ENCODE data around the gene TIGD3. TPM values are rescaled to one million over a fixed set of nuclear protein-coding genes. Genes with fewer than 3 reads are reported as not detected.

The TIGD3 gene
- total RNA-seq, 1 experiment from 2014 or later: 3.0 TPM

GRCh38 chr11:65384301-65384889, 29.8 kb downstream of the TIGD3 start:
- H3K4me3 ChIP-seq (ENCODE audit: low read depth, low read length): no peak overlapping the region
- POLR2A ChIA-PET: no interaction called here
- Mint-ChIP-seq H3K36me3 (ENCODE audit: insufficient read depth, unreplicated experiment) (peaks cover 19% of the 10 kb centered on the region), H3K27me3 (ENCODE audit: insufficient read depth, unreplicated experiment) (no peaks in the 10 kb centered on the region), H3K27ac (ENCODE audit: unreplicated experiment) (peak overlapping the region; percentile 90), H3K4me1 (ENCODE audit: low read depth, unreplicated experiment) (peaks cover 28% of the 10 kb centered on the region), H3K4me3 (ENCODE audit: unreplicated experiment) (peak overlapping the region; percentile 27), H3K9me3 (ENCODE audit: unreplicated experiment) (no peaks in the 10 kb centered on the region)
- peaks cover 44% of the 10 kb centered on the region for H3K4me1 ChIP-seq
- no TSS peak for BruUV-seq (replicated peaks)
- H3K9me3 ChIP-seq: no peaks in the 10 kb centered on the region
- intact Hi-C loops (cut with micrococcal nuclease; ENCODE audit: unreplicated experiment): no loop called here
- no peaks in the 10 kb centered on the region for H3K27me3 ChIP-seq (replicated peaks; ENCODE audit: control insufficient read depth, insufficient read depth, low read length)
- TF ChIP-seq CTCF (IDR thresholded peaks at IDR 0.05; ENCODE audit: insufficient read depth in 1 of 2, low read depth in 1 of 2, low read length in 1 of 2, severe bottlenecking in 1 of 2, unreplicated experiment in 1 of 2): no peak
- CTCF ChIA-PET: no interaction called here
- no peak for DNase-seq
- H3K36me3 ChIP-seq (ENCODE audit: control insufficient read depth, insufficient read depth, low read length): no peaks in the 10 kb centered on the region; the same call in 1 of the 2 replicates

GRCh38 chr11:65386307-65387140, 32.0 kb downstream of the TIGD3 start, which contains the start of gene FRMD8:
FRMD8 (plus strand) TSS chr11:65386637; CDS start chr11:65387037, 400 bp downstream.
- H3K4me3 ChIP-seq (ENCODE audit: low read depth, low read length): peak within 1 kb of the TSS; percentile 95
- ChIA-PET CTCF (interaction anchor here (0.6 to 0.9 kb wide), 2 partner anchors 15 to 118 kb away, joined by 3 to 5 read pairs; no protein-coding TSS in a partner anchor), POLR2A (interaction anchor here (0.5 to 2.0 kb wide), 5 partner anchors 15 to 139 kb away, joined by 4 to 13 read pairs (median 7); partner anchors contain the start of genes NEAT1 and SCYL1)
- H3K4me3 Mint-ChIP-seq (ENCODE audit: unreplicated experiment): peak within 1 kb of the TSS; percentile 89
- TSS peak; percentile 74 for BruUV-seq (replicated peaks)
- intact Hi-C loops (cut with micrococcal nuclease; ENCODE audit: unreplicated experiment): no loop called here
- H3K27ac Mint-ChIP-seq (ENCODE audit: unreplicated experiment): peak within 1 kb of the TSS; percentile 81
- no peaks in the 10 kb centered on the region for H3K9me3 Mint-ChIP-seq (ENCODE audit: unreplicated experiment)
- H3K27me3 ChIP-seq (replicated peaks; ENCODE audit: control insufficient read depth, insufficient read depth, low read length): no peaks in the 10 kb centered on the region
- no peak for TF ChIP-seq CTCF (IDR thresholded peaks at IDR 0.05; ENCODE audit: insufficient read depth in 1 of 2, low read depth in 1 of 2, low read length in 1 of 2, severe bottlenecking in 1 of 2, unreplicated experiment in 1 of 2)
- no peaks in the 10 kb centered on the region for H3K27me3 Mint-ChIP-seq (ENCODE audit: insufficient read depth, unreplicated experiment)
- peaks cover 21% of the 10 kb centered on the region for H3K4me1 Mint-ChIP-seq (ENCODE audit: low read depth, unreplicated experiment)
- H3K36me3 ChIP-seq (ENCODE audit: control insufficient read depth, insufficient read depth, low read length): no peaks in the 10 kb centered on the region; the same call in 1 of the 2 replicates
- peaks cover 27% of the 10 kb centered on the region for H3K36me3 Mint-ChIP-seq (ENCODE audit: insufficient read depth, unreplicated experiment)
- peaks cover 25% of the 10 kb centered on the region for H3K4me1 ChIP-seq
- H3K9me3 ChIP-seq: no peaks in the 10 kb centered on the region
- peak; percentile 85 to 93 for DNase-seq

- CTCF ChIA-PET: no interaction called here
These were observed 34.2 kb downstream of the TIGD3 start for GRCh38 chr11:65388731-65389130.

More at GRCh38 chr11:65388731-65389130, 34.2 kb downstream of the TIGD3 start:
- Histone ChIP-seq H3K4me1 (peaks cover 15% of the 10 kb centered on the region), H3K4me3 (ENCODE audit: low read depth, low read length) (no peak overlapping the region), H3K36me3 (ENCODE audit: control insufficient read depth, insufficient read depth, low read length) (no peaks in the 10 kb centered on the region; the same call in 1 of the 2 replicates), H3K9me3 (no peaks in the 10 kb centered on the region), H3K27me3 (replicated peaks; ENCODE audit: control insufficient read depth, insufficient read depth, low read length) (no peaks in the 10 kb centered on the region)
- no peaks in the 10 kb centered on the region for H3K9me3 Mint-ChIP-seq (ENCODE audit: unreplicated experiment)
- intact Hi-C loops (cut with micrococcal nuclease; ENCODE audit: unreplicated experiment): no loop called here
- POLR2A ChIA-PET: no interaction called here
- no peaks in the 10 kb centered on the region for H3K27me3 Mint-ChIP-seq (ENCODE audit: insufficient read depth, unreplicated experiment)
- BruUV-seq (replicated peaks): no TSS peak
- H3K4me3 Mint-ChIP-seq (ENCODE audit: unreplicated experiment): peak overlapping the region; percentile 22
- no peak for TF ChIP-seq CTCF (IDR thresholded peaks at IDR 0.05; ENCODE audit: insufficient read depth in 1 of 2, low read depth in 1 of 2, low read length in 1 of 2, severe bottlenecking in 1 of 2, unreplicated experiment in 1 of 2)
- peaks cover 12% of the 10 kb centered on the region for H3K4me1 Mint-ChIP-seq (ENCODE audit: low read depth, unreplicated experiment)
- H3K27ac Mint-ChIP-seq (ENCODE audit: unreplicated experiment): peak overlapping the region; percentile 50
- H3K36me3 Mint-ChIP-seq (ENCODE audit: insufficient read depth, unreplicated experiment): peaks cover 29% of the 10 kb centered on the region
- DNase-seq: no peak
